Fibroblast of mammary gland (primary cell): ENCODE results near the gene SHANK1.

ENCODE experiments used
- DNase-seq: peaks from one replicate; pipeline ENCODE4 v3.0.0-alpha.2; 2010; ENCODE audit warnings: low read depth
- H3K4me3 ChIP-seq: 2 replicates; pipeline ENCODE4 v1.5.1; 2011; ENCODE audit warnings: low read depth, mild to moderate bottlenecking, low read length, moderate library complexity; ENCODE audit not compliant: control insufficient read depth
- CTCF ChIP-seq: conservative IDR thresholded peaks from 2 replicates; pipeline ENCODE4 v1.5.1; 2011; ENCODE audit warnings: low read depth, low read length, inconsistent platforms; ENCODE audit not compliant: control insufficient read depth, insufficient read depth

SHANK1 gene

GRCh38 chr19:50725911-50726230 is 6.3 kb upstream of the SHANK1 start:
- no peak for TF ChIP-seq CTCF
- no peak for DNase-seq
- H3K4me3 ChIP-seq: peak overlapping the region; percentile 60

GRCh38 chr19:50725218-50725910 is 5.8 kb upstream of the SHANK1 start:
- peak overlapping the region; percentile 60 for H3K4me3 ChIP-seq
- no peak for DNase-seq
- no peak for TF ChIP-seq CTCF

- peak; percentile 48 for TF ChIP-seq CTCF
- peak; percentile 99 for DNase-seq
- H3K4me3 ChIP-seq: peak overlapping the region; percentile 74
These were observed 5.1 kb upstream of the SHANK1 start for GRCh38 chr19:50724522-50725217.

GRCh38 chr19:50723735-50724521 is 4.3 kb upstream of the SHANK1 start:
- no peak for TF ChIP-seq CTCF
- DNase-seq: no peak
- H3K4me3 ChIP-seq: peak overlapping the region; percentile 74

GRCh38 chr19:50723069-50723468 is 3.5 kb upstream of the SHANK1 start, which contains the start of gene CLEC11A:
CLEC11A (plus strand) TSS chr19:50723364; CDS start chr19:50723526, 162 bp downstream.
- TF ChIP-seq CTCF: no peak
- DNase-seq: peak; percentile 84
- H3K4me3 ChIP-seq: peak within 1 kb of the TSS; percentile 74

GRCh38 chr19:50722201-50723013 is 2.8 kb upstream of the SHANK1 start:
- peak overlapping the region; percentile 74 for H3K4me3 ChIP-seq
- DNase-seq: peak; percentile 35
- no peak for TF ChIP-seq CTCF
